ENCODE results near the gene RANGRF.

DNA sequence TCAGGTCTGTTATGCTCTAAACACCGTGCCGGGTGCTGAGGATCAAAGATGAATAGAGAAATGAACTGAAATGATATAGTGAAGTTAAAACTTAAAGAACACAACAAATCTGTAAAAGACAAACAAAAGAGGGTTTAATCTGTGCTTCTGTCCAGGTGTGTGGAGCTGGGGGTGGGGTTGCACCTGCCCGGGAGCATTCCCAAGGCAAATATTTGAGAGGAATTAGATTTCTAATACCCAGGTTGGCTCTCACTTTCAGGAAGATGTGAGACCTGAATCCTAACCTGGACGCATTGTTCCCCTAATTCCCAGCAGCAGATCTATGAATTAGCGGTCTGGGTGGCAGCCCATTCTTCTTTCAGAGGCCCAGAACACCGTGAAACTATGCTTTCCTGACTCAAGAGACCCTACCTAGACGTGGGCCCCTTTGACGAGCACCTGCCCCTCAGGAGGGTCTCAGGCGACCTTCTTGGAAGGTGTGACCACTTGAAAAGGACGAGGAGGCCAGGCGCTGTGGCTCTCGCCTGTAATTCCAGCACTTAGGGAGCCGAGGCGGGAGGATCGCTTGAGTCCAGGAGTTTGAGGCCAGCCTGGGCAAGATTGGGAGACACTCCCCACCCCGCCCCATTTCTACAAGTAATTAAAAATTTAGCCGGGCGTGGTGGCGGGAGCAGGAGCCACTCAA lies 677 bp upstream of the RANGRF start:
- TF ChIP-seq, protein P1, sequence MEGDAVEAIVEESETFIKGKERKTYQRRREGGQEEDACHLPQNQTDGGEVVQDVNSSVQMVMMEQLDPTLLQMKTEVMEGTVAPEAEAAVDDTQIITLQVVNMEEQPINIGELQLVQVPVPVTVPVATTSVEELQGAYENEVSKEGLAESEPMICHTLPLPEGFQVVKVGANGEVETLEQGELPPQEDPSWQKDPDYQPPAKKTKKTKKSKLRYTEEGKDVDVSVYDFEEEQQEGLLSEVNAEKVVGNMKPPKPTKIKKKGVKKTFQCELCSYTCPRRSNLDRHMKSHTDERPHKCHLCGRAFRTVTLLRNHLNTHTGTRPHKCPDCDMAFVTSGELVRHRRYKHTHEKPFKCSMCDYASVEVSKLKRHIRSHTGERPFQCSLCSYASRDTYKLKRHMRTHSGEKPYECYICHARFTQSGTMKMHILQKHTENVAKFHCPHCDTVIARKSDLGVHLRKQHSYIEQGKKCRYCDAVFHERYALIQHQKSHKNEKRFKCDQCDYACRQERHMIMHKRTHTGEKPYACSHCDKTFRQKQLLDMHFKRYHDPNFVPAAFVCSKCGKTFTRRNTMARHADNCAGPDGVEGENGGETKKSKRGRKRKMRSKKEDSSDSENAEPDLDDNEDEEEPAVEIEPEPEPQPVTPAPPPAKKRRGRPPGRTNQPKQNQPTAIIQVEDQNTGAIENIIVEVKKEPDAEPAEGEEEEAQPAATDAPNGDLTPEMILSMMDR (IDR thresholded peaks at IDR 0.05), result no peak
- TF ChIP-seq POLR2A (IDR thresholded peaks at IDR 0.05), result no peak
